GM12872 (cell line): ENCODE measurements around the gene NRK.

Experiments used
- CTCF ChIP-seq: IDR thresholded peaks from 3 replicates; pipeline ENCODE4 v1.5.1; 2011; ENCODE audit warnings: low read depth, mild to moderate bottlenecking, low read length, moderate library complexity; ENCODE audit not compliant: insufficient read depth

The NRK gene

GRCh38 chrX:105999294-105999693 lies 177.0 kb downstream of the NRK start:
- no peak for TF ChIP-seq CTCF

- TF ChIP-seq CTCF, result no peak
Observed at GRCh38 chrX:106000203-106000602, 177.9 kb downstream of the NRK start.

- no peak for TF ChIP-seq CTCF
Observed at GRCh38 chrX:106005684-106006083, 183.3 kb downstream of the NRK start.

GRCh38 chrX:106007815-106008214 lies 185.5 kb downstream of the NRK start:
- no peak for TF ChIP-seq CTCF
